Glutamatergic neuron (in vitro differentiated cells): ENCODE measurements around the gene KLHL30. TPM values are rescaled to one million over a fixed set of nuclear protein-coding genes. Genes with fewer than 3 reads are reported as not detected.
"Not testable (repeated sequence)": the region's sequence is repeated elsewhere in the genome, so short reads cannot be mapped to it uniquely, and the experiment has no call there.

ENCODE experiments used
- DNase-seq: peaks from one replicate; pipeline ENCODE4 v3.0.0; 2022
- H3K27ac Mint-ChIP-seq: one replicate; pipeline ENCODE4 v1.8.0; 2020; ENCODE audit warnings: mild to moderate bottlenecking, mixed read lengths, inconsistent platforms; ENCODE audit not compliant: unreplicated experiment
- H3K27me3 Mint-ChIP-seq: one replicate; pipeline ENCODE4 v1.8.0; 2020; ENCODE audit warnings: mild to moderate bottlenecking, moderate library complexity, mixed read lengths, inconsistent platforms; ENCODE audit not compliant: unreplicated experiment
- H3K36me3 Mint-ChIP-seq: one replicate; pipeline ENCODE4 v1.8.0; 2020; ENCODE audit warnings: mild to moderate bottlenecking, mixed read lengths, inconsistent platforms; ENCODE audit not compliant: unreplicated experiment
- H3K4me1 Mint-ChIP-seq: one replicate; pipeline ENCODE4 v1.8.0; 2020; ENCODE audit warnings: mild to moderate bottlenecking, low read depth, mixed read lengths, inconsistent platforms; ENCODE audit not compliant: unreplicated experiment
- H3K4me3 Mint-ChIP-seq: one replicate; pipeline ENCODE4 v1.8.0; 2020; ENCODE audit warnings: mild to moderate bottlenecking, mixed read lengths, inconsistent platforms; ENCODE audit not compliant: unreplicated experiment
- H3K9me3 Mint-ChIP-seq: one replicate; pipeline ENCODE4 v1.8.0; 2020; ENCODE audit warnings: mild to moderate bottlenecking, moderate library complexity, mixed read lengths, inconsistent platforms; ENCODE audit not compliant: unreplicated experiment
- CTCF ChIP-seq: fragments of 200-600 bp; sonication (generic); IDR thresholded peaks from one replicate; pipeline ENCODE4 v1.5.0; 2021; ENCODE audit not compliant: partially characterized antibody, unreplicated experiment
- total RNA-seq: library from RNA; stranded (reverse); fragmentation: NEBNext Ultra II Directional; extraction: Animal tissue kit (Norgen Biotek cat#: 25700); gene quantifications from one replicate; pipeline ENCODE4 v1.2.1, GENCODE V29; 2021; ENCODE audit not compliant: unreplicated experiment

KLHL30 gene
- total RNA-seq, 1 donor from 2014 or later = 3.5 TPM

GRCh38 chr2:238168196-238169047 lies 30.0 kb downstream of the KLHL30 start:
- no peak for DNase-seq
- Mint-ChIP-seq H3K27me3 (peaks cover 18% of the 10 kb centered on the region), H3K36me3 (no peaks in the 10 kb centered on the region), H3K27ac (no peak overlapping the region), H3K4me3 (no peak overlapping the region), H3K4me1 (peaks cover 3% of the 10 kb centered on the region), H3K9me3 (peaks cover 6% of the 10 kb centered on the region)
- no peak for TF ChIP-seq CTCF

GRCh38 chr2:238169048-238169707 lies 30.7 kb downstream of the KLHL30 start:
- no peak overlapping the region for H3K4me3 Mint-ChIP-seq
- H3K27me3 Mint-ChIP-seq = peaks cover 18% of the 10 kb centered on the region
- no peak overlapping the region for H3K27ac Mint-ChIP-seq
- DNase-seq = no peak
- H3K4me1 Mint-ChIP-seq = peaks cover 3% of the 10 kb centered on the region
- no peak for TF ChIP-seq CTCF
- H3K9me3 Mint-ChIP-seq = peaks cover 8% of the 10 kb centered on the region
- no peaks in the 10 kb centered on the region for H3K36me3 Mint-ChIP-seq

- Mint-ChIP-seq H3K27me3 (peaks cover 14% of the 10 kb centered on the region), H3K9me3 (peaks cover 7% of the 10 kb centered on the region), H3K4me3 (no peak overlapping the region), H3K36me3 (no peaks in the 10 kb centered on the region), H3K27ac (no peak overlapping the region), H3K4me1 (peaks cover 3% of the 10 kb centered on the region)
- no peak for DNase-seq
- no peak for TF ChIP-seq CTCF
Observed at GRCh38 chr2:238169708-238170251, 31.3 kb downstream of the KLHL30 start.

GRCh38 chr2:238170386-238171071 lies 32.1 kb downstream of the KLHL30 start:
- Mint-ChIP-seq H3K4me1 (peaks cover 3% of the 10 kb centered on the region), H3K27me3 (peaks cover 10% of the 10 kb centered on the region), H3K9me3 (peaks cover 7% of the 10 kb centered on the region), H3K36me3 (no peaks in the 10 kb centered on the region), H3K4me3 (no peak overlapping the region), H3K27ac (no peak overlapping the region)
- DNase-seq = no peak
- TF ChIP-seq CTCF = no peak

- H3K27ac Mint-ChIP-seq, H3K4me3 Mint-ChIP-seq, H3K36me3 Mint-ChIP-seq, H3K27me3 Mint-ChIP-seq, H3K4me1 Mint-ChIP-seq, DNase-seq, H3K9me3 Mint-ChIP-seq: not testable (repeated sequence)
Observed at GRCh38 chr2:238171072-238171431, 32.6 kb downstream of the KLHL30 start.
